PC-3 (cell line): ENCODE data around the gene TAF3.

Experiments used
- EZH2 ChIP-seq: fragments of 300-600 bp; sonication (generic); IDR thresholded peaks from one replicate; pipeline ENCODE4 v1.6.1; 2017; ENCODE audit warnings: antibody characterized with exemption, mild to moderate bottlenecking, low read length; ENCODE audit not compliant: unreplicated experiment
- TF ChIP-seq, protein P1 (sequence below): fragments of 300-600 bp; sonication (generic); conservative IDR thresholded peaks from 2 replicates; pipeline ENCODE4 v1.5.1; 2017; ENCODE audit warnings: antibody characterized with exemption, low read depth, mild to moderate bottlenecking, low read length

DNA sequence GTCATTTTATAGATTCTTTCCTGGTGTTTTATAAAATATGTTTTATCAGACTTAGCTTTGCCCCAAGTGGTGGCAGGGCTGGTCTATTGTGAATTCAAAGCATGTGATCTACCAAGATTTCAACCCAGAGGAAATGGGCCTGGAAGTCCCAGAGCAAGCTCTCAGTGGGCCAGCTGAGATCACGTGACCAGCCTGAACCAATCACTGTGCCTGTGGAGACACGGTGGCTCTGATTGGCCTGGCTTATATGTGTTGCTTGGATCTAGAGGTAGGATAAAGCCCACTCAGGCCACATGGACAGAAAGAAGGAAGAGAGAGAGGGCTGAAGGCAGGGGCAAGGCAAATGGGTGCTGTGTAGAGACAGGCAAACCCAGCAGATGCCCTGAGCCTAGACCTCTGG is 170.7 kb downstream of the TAF3 start:
- TF ChIP-seq, protein P1, sequence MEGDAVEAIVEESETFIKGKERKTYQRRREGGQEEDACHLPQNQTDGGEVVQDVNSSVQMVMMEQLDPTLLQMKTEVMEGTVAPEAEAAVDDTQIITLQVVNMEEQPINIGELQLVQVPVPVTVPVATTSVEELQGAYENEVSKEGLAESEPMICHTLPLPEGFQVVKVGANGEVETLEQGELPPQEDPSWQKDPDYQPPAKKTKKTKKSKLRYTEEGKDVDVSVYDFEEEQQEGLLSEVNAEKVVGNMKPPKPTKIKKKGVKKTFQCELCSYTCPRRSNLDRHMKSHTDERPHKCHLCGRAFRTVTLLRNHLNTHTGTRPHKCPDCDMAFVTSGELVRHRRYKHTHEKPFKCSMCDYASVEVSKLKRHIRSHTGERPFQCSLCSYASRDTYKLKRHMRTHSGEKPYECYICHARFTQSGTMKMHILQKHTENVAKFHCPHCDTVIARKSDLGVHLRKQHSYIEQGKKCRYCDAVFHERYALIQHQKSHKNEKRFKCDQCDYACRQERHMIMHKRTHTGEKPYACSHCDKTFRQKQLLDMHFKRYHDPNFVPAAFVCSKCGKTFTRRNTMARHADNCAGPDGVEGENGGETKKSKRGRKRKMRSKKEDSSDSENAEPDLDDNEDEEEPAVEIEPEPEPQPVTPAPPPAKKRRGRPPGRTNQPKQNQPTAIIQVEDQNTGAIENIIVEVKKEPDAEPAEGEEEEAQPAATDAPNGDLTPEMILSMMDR, result no peak
- TF ChIP-seq EZH2, result no peak
